GM19351 (cell line): Measurements from ENCODE around the gene ZNF768.

Experiments
- ATAC-seq: cut with Tn5 transposase; IDR thresholded peaks from one replicate; pipeline ENCODE4 v1.9.1; 2021; ENCODE audit warnings: mild to moderate bottlenecking, moderate library complexity; ENCODE audit not compliant: unreplicated experiment

The ZNF768 gene

GRCh38 chr16:30474074-30474452 lies 52.3 kb downstream of the ZNF768 start:
- ATAC-seq: no peak
